GM23248 (cell line): Measurements from ENCODE around the gene ANO4.

Experiments
- EZH2 ChIP-seq: fragments of 200-600 bp; sonication (generic); IDR thresholded peaks from 2 replicates; pipeline ENCODE4 v1.6.1; 2018; ENCODE audit warnings: antibody characterized with exemption, mild to moderate bottlenecking; ENCODE audit not compliant: insufficient read depth, poor library complexity, severe bottlenecking
- EZH2phosphoT487 ChIP-seq: fragments of 200-600 bp; sonication (generic); IDR thresholded peaks from 2 replicates; pipeline ENCODE4 v1.6.1; 2018; ENCODE audit warnings: antibody characterized with exemption, moderate library complexity, mild to moderate bottlenecking, low read depth; ENCODE audit not compliant: insufficient read depth

GRCh38 chr12:100980856-100981255, 186.3 kb downstream of the ANO4 start:
- TF ChIP-seq EZH2 (no peak), EZH2phosphoT487 (no peak)
